Neural cell (in vitro differentiated cells): ENCODE results near the gene TEX2. TPM values are rescaled to one million over a fixed set of nuclear protein-coding genes. Genes with fewer than 3 reads are reported as not detected.

Source experiments
- H2AFZ ChIP-seq: fragments of 200-600, 300-800 bp; sonication (generic), shearing (Covaris generic); 2 replicates; pipeline ENCODE4 v1.6.0; 2014; ENCODE audit warnings: low read depth, mild to moderate bottlenecking, antibody characterized with exemption, low read length, moderate library complexity
- H3F3A ChIP-seq: fragments of 200-600 bp; shearing (Covaris generic); 2 replicates; pipeline ENCODE4 v1.6.1; 2016; ENCODE audit warnings: mild to moderate bottlenecking, moderate library complexity, mixed read lengths, antibody characterized with exemption, low read length; ENCODE audit not compliant: insufficient read depth, poor library complexity, severe bottlenecking
- H3K27ac ChIP-seq: fragments of 200-600, 300-800 bp; sonication (generic), shearing (Covaris generic); 2 replicates; pipeline ENCODE4 v1.5.1; 2014; ENCODE audit warnings: mild to moderate bottlenecking, low read length, moderate library complexity
- H3K27me3 ChIP-seq: fragments of 300-800, 200-600 bp; sonication (generic), shearing (Covaris generic); 2 replicates; pipeline ENCODE4 v1.6.0; 2014; ENCODE audit warnings: mild to moderate bottlenecking, low read depth, low read length, moderate library complexity; ENCODE audit not compliant: insufficient read depth
- H3K36me3 ChIP-seq: fragments of 300-800, 200-600 bp; sonication (generic), shearing (Covaris generic); 2 replicates; pipeline ENCODE4 v1.5.1; 2014; ENCODE audit warnings: mild to moderate bottlenecking, antibody characterized with exemption, low read length, moderate library complexity; ENCODE audit not compliant: insufficient read depth
- H3K4me2 ChIP-seq: fragments of 300-800, 200-600 bp; sonication (generic), shearing (Covaris generic); 2 replicates; pipeline ENCODE4 v1.6.0; 2014; ENCODE audit warnings: mild to moderate bottlenecking, low read length
- H3K4me3 ChIP-seq: fragments of 300-800, 200-600 bp; sonication (generic), shearing (Covaris generic); 2 replicates; pipeline ENCODE4 v1.5.1; 2014; ENCODE audit warnings: mild to moderate bottlenecking, low read length, moderate library complexity
- H3K79me2 ChIP-seq: fragments of 200-600 bp; shearing (Covaris generic); replicated peaks from 2 replicates; pipeline ENCODE4 v1.6.0; 2014; ENCODE audit warnings: mild to moderate bottlenecking, low read length, moderate library complexity; ENCODE audit not compliant: insufficient read depth
- H3K9ac ChIP-seq: fragments of 300-800, 200-600 bp; sonication (generic), shearing (Covaris generic); 2 replicates; pipeline ENCODE4 v1.6.1; 2016; ENCODE audit warnings: mild to moderate bottlenecking, low read length, mixed read lengths
- H3K9me2 ChIP-seq: fragments of 200-600 bp; shearing (Covaris generic); 2 replicates; pipeline ENCODE4 v1.6.1; 2016; ENCODE audit warnings: mild to moderate bottlenecking, low read length, mixed read lengths; ENCODE audit not compliant: insufficient read depth
- H3K9me3 ChIP-seq: fragments of 200-600, 300-800 bp; sonication (generic), shearing (Covaris generic); 2 replicates; pipeline ENCODE4 v1.6.1; 2016; ENCODE audit warnings: mild to moderate bottlenecking, mixed run types, low read length, moderate library complexity, mixed read lengths
- H4K20me1 ChIP-seq: fragments of 200-600 bp; shearing (Covaris generic); 2 replicates; pipeline ENCODE4 v1.6.1; 2016; ENCODE audit warnings: mild to moderate bottlenecking, mixed run types; ENCODE audit not compliant: insufficient read depth
- EP300 ChIP-seq: fragments of 450-650 bp; conservative IDR thresholded peaks from 2 replicates; pipeline ENCODE4 v1.6.1; 2014; ENCODE audit warnings: antibody characterized with exemption, mild to moderate bottlenecking, moderate library complexity; ENCODE audit not compliant: poor library complexity, severe bottlenecking
- EZH2 ChIP-seq: fragments of 200-600, 300-800 bp; shearing (Covaris generic), sonication (generic); IDR thresholded peaks from 2 replicates; pipeline ENCODE4 v1.6.1; 2014; ENCODE audit warnings: antibody characterized with exemption, low read length, borderline replicate concordance, mild to moderate bottlenecking; ENCODE audit not compliant: insufficient read depth, poor library complexity, severe bottlenecking
- MXI1 ChIP-seq: fragments of 450-650 bp; conservative IDR thresholded peaks from 2 replicates; pipeline ENCODE4 v1.6.1; 2014; ENCODE audit warnings: antibody characterized with exemption, mild to moderate bottlenecking; ENCODE audit not compliant: poor library complexity, severe bottlenecking
- POLR2AphosphoS5 ChIP-seq: IDR thresholded peaks from 2 replicates; pipeline ENCODE4 v1.6.1; 2012
- RAD21 ChIP-seq: fragments of 450-650 bp; conservative IDR thresholded peaks from 2 replicates; pipeline ENCODE4 v1.6.1; 2014; ENCODE audit warnings: antibody characterized with exemption, mild to moderate bottlenecking, moderate library complexity
- REST ChIP-seq: IDR thresholded peaks from 2 replicates; pipeline ENCODE4 v1.6.1; 2012; ENCODE audit warnings: borderline replicate concordance
- SMC3 ChIP-seq: fragments of 450-650 bp; conservative IDR thresholded peaks from 2 replicates; pipeline ENCODE4 v1.6.1; 2014; ENCODE audit warnings: antibody characterized with exemption, mild to moderate bottlenecking, moderate library complexity; ENCODE audit not compliant: poor library complexity
- TAF1 ChIP-seq: IDR thresholded peaks from 2 replicates; pipeline ENCODE4 v1.6.1; 2012; ENCODE audit warnings: low read depth
- polyA plus RNA-seq: library from polyadenylated mRNA; depleted of rRNA; stranded (reverse); fragments of >200 nt; gene quantifications from 2 replicates; pipeline ENCODE4 v1.2.3, GENCODE V29; 2014
- TF ChIP-seq, protein P1 (sequence below): fragments of 450-650 bp; IDR thresholded peaks from 2 replicates; pipeline ENCODE4 v1.5.1; 2014; ENCODE audit warnings: antibody characterized with exemption, mild to moderate bottlenecking, moderate library complexity; ENCODE audit not compliant: poor library complexity, severe bottlenecking

Gene TEX2
- polyA plus RNA-seq, 1 donor from 2014 or later, result 19.7 TPM

DNA sequence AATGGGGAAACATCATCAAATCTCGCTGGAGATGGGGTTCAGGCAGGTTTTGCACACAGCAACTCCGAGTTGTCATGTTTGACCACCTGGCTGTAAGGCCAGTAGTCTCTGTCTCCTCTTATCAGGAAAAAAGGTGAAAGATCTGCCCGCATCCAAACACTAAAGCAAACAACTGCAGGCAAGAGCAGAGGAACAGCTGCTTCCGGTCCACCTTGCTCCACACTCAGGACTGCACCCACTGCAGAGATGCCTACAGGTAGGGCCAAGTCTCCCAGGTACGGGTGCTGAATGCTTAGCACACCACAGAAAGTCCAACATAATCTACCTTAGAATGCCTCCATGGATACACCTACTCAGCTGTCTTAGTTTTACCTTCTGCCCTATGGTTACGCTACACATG lies 7.3 kb downstream of the TEX2 start:
- TF ChIP-seq EP300, result no peak
- TF ChIP-seq EZH2, result no peak
- no peak for TF ChIP-seq SMC3
- no peak for TF ChIP-seq REST
- no peak for TF ChIP-seq TAF1
- no peak for TF ChIP-seq POLR2AphosphoS5
- no peak for TF ChIP-seq RAD21
- no peak for TF ChIP-seq MXI1
- TF ChIP-seq, protein P1, sequence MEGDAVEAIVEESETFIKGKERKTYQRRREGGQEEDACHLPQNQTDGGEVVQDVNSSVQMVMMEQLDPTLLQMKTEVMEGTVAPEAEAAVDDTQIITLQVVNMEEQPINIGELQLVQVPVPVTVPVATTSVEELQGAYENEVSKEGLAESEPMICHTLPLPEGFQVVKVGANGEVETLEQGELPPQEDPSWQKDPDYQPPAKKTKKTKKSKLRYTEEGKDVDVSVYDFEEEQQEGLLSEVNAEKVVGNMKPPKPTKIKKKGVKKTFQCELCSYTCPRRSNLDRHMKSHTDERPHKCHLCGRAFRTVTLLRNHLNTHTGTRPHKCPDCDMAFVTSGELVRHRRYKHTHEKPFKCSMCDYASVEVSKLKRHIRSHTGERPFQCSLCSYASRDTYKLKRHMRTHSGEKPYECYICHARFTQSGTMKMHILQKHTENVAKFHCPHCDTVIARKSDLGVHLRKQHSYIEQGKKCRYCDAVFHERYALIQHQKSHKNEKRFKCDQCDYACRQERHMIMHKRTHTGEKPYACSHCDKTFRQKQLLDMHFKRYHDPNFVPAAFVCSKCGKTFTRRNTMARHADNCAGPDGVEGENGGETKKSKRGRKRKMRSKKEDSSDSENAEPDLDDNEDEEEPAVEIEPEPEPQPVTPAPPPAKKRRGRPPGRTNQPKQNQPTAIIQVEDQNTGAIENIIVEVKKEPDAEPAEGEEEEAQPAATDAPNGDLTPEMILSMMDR, result no peak
- Histone ChIP-seq H3K9me3 (no peaks in the 10 kb centered on the region), H2AFZ (no peak overlapping the region), H3K9me2 (no peaks in the 10 kb centered on the region), H3F3A (no peaks in the 10 kb centered on the region), H3K36me3 (no peaks in the 10 kb centered on the region), H3K79me2 (peaks cover 6% of the 10 kb centered on the region), H4K20me1 (no peaks in the 10 kb centered on the region), H3K4me3 (no peak overlapping the region), H3K27ac (no peak overlapping the region), H3K4me2 (no peak overlapping the region), H3K27me3 (peaks cover 5% of the 10 kb centered on the region), H3K9ac (no peak overlapping the region)

DNA sequence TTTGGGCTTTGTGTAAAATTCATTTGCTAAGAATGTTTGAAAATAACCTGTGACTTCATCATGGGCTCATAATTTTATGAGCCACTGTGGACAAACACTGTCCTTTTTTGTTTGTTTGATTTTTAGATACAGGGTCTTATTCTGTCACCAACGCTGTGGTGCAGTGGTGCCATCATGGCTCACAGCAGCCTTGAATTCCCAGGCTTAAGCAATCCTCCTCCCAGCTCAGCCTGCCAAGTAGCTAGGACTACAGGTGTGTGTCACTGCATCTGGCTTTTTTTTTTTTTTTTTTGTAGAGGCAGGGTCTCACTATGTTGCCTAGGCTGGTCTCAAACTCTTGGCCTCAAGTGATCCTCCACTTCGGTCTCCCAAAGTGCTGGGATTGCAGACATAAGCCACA lies 8.3 kb downstream of the TEX2 start:
- H3K79me2 ChIP-seq, result peaks cover 3% of the 10 kb centered on the region

More for the DNA sequence above, 8.3 kb downstream of the TEX2 start:
- no peaks in the 10 kb centered on the region for H3F3A ChIP-seq
- TF ChIP-seq EP300 (no peak), POLR2AphosphoS5 (no peak), TAF1 (no peak), MXI1 (no peak), SMC3 (no peak)
- TF ChIP-seq, protein P1, result no peak
- no peaks in the 10 kb centered on the region for H3K36me3 ChIP-seq
- no peaks in the 10 kb centered on the region for H3K27me3 ChIP-seq
- H3K9me3 ChIP-seq, result no peaks in the 10 kb centered on the region
- no peak overlapping the region for H3K9ac ChIP-seq
- H3K4me3 ChIP-seq, result no peak overlapping the region
- no peaks in the 10 kb centered on the region for H4K20me1 ChIP-seq
- H3K4me2 ChIP-seq, result no peak overlapping the region
- no peak overlapping the region for H2AFZ ChIP-seq
- no peak overlapping the region for H3K27ac ChIP-seq
- no peaks in the 10 kb centered on the region for H3K9me2 ChIP-seq
